Spleen (tissue), 7 donors: Measurements from ENCODE around the gene CD226.

Experiments
- POLR2A ChIP-seq, 3 donors: fragments of 450-650 bp; IDR thresholded peaks; one replicate each; pipeline ENCODE4 v1.5.1; 2017; ENCODE audit warnings: antibody characterized with exemption in 3 of 3, mild to moderate bottlenecking in 1 of 3
- TF ChIP-seq, protein P1 (sequence below), 11 experiments: fragments of 200-600 bp in 7 of 11; fragments of 450-650 bp in 4 of 11; sonication (generic) in 4 of 11; IDR thresholded peaks in 8 of 11; conservative IDR thresholded peaks in 3 of 11; 1 replicate in 7 of 11; 2 replicates in 4 of 11; pipeline versions ENCODE4 v1.4.0 to v1.8.0; 2016 to 2021; ENCODE audit warnings: antibody characterized with exemption in 11 of 11, inconsistent platforms in 4 of 11, mild to moderate bottlenecking in 1 of 11
- donor health status: DM: no; HTN: no; CAD: no; lungs with moderate emphysema.
- donor health status: DM: no; HTN: no; CAD: no.
- donor health status: DM: no; HTN: no; CAD: no.

DNA sequence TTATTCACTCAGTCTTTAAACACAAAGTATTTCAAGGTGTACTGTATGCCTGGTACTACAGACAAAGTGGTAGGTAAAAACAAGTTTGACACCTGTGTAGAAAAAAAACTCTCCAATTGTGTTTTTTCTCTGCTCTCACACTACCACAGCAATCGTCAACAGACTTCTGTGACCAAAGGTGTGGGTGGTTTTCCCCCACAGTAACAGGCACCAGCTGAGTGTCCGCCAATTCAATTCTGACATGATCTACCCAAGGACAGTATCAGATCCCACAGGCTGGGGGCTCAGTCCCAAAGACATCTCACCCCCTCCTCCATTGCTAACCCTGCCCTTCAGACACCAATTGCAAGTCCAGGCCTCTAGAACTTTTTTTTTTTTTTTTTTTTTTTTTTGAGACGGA is 71.2 kb downstream of the CD226 start:
- no peak for TF ChIP-seq POLR2A (IDR thresholded peaks at IDR 0.05)
- TF ChIP-seq, protein P1, sequence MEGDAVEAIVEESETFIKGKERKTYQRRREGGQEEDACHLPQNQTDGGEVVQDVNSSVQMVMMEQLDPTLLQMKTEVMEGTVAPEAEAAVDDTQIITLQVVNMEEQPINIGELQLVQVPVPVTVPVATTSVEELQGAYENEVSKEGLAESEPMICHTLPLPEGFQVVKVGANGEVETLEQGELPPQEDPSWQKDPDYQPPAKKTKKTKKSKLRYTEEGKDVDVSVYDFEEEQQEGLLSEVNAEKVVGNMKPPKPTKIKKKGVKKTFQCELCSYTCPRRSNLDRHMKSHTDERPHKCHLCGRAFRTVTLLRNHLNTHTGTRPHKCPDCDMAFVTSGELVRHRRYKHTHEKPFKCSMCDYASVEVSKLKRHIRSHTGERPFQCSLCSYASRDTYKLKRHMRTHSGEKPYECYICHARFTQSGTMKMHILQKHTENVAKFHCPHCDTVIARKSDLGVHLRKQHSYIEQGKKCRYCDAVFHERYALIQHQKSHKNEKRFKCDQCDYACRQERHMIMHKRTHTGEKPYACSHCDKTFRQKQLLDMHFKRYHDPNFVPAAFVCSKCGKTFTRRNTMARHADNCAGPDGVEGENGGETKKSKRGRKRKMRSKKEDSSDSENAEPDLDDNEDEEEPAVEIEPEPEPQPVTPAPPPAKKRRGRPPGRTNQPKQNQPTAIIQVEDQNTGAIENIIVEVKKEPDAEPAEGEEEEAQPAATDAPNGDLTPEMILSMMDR (IDR thresholded peaks at IDR 0.05 in 8 of 11, conservative IDR thresholded peaks at IDR 0.05 in 3 of 11) = no peak
